GM12865 (cell line): ENCODE data around the gene DDX3X.
"Not testable (repeated sequence)": the region's sequence is repeated elsewhere in the genome, so short reads cannot be mapped to it uniquely, and the experiment has no call there.

Source experiments
- DNase-seq: peaks from one replicate; pipeline ENCODE4 v3.0.0; 2010; ENCODE audit warnings: low read depth
- H3K4me3 ChIP-seq: 2 replicates; pipeline ENCODE4 v1.5.1; 2011; ENCODE audit warnings: mild to moderate bottlenecking, low read depth, low read length, control low read depth
- TF ChIP-seq, protein P1 (sequence below): IDR thresholded peaks from 2 replicates; pipeline ENCODE4 v1.5.1; 2011; ENCODE audit warnings: low read length, control low read depth, low read depth, inconsistent platforms; ENCODE audit not compliant: insufficient read depth; ENCODE audit errors: missing control alignments

The DDX3X gene

DNA sequence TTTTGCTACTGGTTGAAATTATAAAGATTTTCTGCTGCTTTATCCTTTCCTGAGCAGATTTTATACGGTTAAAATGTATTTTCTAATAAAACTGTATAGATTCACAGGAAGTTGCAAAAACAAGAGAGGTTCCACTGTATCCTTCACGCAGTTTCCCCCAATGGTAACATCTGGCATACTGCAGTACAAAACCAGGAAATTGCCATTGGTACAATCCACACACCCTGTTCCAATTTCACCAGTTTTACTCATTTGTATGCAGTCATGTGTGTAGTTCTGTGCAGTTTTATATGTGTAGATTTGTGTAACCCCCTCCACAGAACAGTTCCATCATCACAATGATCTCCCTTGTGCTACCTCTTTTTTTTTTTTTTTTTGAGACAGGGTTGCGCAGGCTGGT, 20.0 kb downstream of the DDX3X start:
- DNase-seq, result no peak
- H3K4me3 ChIP-seq, result no peak overlapping the region
- TF ChIP-seq, protein P1, sequence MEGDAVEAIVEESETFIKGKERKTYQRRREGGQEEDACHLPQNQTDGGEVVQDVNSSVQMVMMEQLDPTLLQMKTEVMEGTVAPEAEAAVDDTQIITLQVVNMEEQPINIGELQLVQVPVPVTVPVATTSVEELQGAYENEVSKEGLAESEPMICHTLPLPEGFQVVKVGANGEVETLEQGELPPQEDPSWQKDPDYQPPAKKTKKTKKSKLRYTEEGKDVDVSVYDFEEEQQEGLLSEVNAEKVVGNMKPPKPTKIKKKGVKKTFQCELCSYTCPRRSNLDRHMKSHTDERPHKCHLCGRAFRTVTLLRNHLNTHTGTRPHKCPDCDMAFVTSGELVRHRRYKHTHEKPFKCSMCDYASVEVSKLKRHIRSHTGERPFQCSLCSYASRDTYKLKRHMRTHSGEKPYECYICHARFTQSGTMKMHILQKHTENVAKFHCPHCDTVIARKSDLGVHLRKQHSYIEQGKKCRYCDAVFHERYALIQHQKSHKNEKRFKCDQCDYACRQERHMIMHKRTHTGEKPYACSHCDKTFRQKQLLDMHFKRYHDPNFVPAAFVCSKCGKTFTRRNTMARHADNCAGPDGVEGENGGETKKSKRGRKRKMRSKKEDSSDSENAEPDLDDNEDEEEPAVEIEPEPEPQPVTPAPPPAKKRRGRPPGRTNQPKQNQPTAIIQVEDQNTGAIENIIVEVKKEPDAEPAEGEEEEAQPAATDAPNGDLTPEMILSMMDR, result no peak

DNA sequence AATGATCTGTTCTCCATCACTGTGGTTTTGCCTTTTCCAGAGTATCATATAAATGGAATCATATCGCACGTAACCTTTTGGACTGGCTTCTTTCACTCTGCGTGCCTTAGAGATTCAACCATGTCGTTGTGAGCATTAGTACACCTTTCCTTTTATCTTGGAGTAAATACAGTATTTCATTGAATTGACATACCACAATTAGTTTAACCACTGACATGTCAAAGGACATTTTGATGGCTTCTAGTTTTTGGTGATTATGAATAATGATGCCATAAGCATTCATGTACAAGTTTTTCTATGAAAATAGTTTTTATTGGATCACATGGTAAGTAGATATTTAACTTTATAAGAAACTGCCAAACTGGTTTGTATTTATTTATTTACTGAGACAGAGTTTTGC, 35.2 kb downstream of the DDX3X start:
- TF ChIP-seq, protein P1, result no peak
- DNase-seq, result no peak
- H3K4me3 ChIP-seq, result no peak overlapping the region

DNA sequence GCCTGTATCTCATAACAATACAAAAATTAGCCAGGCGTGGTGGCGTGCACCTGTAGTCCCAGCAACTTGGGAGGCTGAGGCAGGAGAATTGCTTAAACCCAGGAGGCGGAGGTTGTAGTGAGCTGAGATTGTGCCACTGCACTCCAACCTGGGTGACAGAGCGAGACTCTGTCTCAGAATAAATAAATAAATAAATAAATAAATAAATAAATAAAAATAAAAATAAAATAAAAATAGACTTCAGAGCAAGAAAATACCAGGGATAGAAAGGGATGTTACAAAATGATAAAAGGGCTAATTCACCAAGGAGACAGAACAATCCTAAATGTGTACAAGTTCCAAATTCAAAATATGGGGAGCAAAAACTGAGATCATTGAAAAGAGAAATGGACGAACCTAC, 37.6 kb downstream of the DDX3X start:
- not testable (repeated sequence) for DNase-seq, H3K4me3 ChIP-seq

DNA sequence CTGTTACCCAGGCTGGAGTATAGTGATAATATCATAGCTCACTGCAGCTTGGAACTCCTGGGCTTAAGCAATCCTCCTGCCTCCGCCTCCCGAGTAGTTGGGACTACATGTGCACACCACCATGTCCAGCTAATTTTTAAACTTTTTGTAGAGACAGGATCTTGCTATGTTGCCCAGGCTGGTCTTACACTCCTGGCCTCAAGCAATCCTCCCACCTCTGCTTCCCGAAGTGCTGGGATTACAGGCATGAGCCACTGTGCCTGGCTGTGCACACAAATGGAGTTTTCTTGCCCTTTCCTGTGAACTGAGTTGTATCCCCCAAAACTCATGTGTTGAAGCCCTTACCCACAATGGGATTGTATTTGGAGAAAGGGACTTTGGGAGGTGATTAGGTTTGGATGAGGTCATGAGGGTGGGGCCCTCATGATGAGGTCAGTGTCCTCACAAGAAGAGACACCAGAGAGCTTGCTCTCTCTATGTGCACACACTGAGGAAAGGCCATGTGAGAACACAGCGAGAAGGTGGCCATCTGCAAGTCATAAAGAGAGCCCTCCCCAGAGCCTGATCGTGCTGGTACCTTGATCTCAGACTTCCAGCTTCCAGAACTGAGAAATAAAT, 40.1 kb downstream of the DDX3X start:
- DNase-seq, result no peak
- H3K4me3 ChIP-seq, result no peak overlapping the region
- TF ChIP-seq, protein P1, result no peak

DNA sequence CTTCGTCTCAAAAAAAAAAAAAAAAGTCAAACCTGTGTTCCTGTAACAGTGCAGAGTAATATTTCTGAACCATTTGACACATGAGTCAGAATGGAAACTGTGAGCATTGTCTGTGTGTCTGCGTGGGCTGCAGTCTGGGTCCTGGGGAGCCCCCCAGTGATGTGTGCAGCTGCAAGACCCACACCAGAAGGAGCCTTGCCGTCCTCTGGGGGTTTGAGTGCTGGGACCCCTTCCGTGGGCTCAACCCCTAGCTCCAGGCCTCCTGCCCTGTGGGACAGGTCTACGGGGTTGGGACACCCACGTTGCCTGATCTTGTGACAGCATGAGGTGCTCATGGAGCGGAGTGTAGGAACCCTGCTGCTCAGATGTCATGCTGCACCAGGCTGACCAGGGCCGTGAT, 43.7 kb downstream of the DDX3X start:
- TF ChIP-seq, protein P1, result no peak

DNA sequence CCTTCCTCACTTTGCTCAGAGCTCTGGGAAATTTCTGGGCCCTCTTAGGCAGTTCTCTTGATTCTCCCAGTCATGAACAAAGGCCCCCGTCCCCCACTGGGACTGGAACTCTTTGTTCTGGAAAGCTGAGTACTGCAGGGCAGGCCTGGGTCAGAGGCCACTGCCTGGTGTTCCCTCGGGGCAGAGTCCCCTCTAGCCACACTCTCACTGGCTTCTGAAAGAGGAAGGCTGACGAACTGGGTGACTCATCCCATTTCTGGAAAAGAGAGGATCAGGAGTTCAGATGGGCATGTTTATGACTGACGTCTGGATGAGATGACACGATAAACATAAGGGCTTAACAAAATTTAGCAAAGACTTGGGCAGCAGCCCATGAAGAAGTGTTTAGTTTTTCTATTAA, 47.7 kb downstream of the DDX3X start:
- DNase-seq, result no peak
- TF ChIP-seq, protein P1, result no peak
- no peak overlapping the region for H3K4me3 ChIP-seq

More for the DNA sequence above, 43.7 kb downstream of the DDX3X start:
- no peak overlapping the region for H3K4me3 ChIP-seq
- DNase-seq, result no peak

DNA sequence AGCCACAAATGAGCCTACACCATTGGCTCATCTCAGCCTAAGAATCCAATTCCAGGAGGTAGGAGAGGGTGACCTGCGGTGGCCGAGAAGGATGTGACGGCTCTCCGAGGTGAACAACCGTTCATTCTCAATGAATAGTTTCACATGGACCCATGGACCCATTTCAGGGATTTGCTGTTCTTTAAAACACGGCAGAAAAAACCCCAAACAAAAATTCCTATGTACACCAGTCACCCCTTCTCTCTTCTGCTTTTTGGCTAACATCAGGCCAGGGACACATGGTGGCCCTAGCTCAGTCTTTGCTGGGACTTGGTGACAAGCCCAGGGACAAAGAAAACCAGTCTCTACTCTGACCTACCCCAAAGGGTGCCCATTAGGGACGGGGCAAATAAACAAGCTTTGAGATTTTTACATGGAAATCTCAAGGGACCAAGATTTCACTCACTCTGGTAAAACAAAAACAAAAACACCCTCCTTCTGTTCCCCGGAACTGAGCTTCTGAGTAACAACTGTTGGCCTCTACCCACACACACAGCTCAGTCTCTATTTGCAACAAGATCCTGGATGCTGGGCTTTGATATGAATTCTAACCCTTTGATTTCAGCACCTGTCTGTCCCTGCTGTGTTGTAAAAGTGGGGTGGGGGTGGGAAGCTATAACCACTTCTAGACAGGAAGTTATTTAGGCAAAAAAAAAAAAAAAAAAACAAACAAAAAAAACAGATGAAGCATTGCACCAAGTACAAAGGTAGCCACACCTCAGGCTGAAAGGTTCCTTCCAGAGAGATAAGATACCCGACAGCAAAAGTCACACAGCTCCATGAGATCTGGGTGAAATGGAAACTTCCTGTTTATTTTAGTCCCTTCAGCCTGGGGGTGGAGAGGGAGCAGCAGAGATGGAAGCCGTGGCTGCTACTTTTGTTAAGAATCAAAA, 49.0 kb downstream of the DDX3X start:
- no peak overlapping the region for H3K4me3 ChIP-seq
- TF ChIP-seq, protein P1, result no peak
- DNase-seq, result no peak
